ENCODE measurements around the gene TXNL4B. TPM values are rescaled to one million over a fixed set of nuclear protein-coding genes. Genes with fewer than 3 reads are reported as not detected.

Gene TXNL4B
- total and polyA plus RNA-seq, 12 donors = 3.8 to 18.3 (median 10.0) TPM

- TF ChIP-seq POLR2A (IDR thresholded peaks at IDR 0.05) = no peak
- TF ChIP-seq, protein P1, sequence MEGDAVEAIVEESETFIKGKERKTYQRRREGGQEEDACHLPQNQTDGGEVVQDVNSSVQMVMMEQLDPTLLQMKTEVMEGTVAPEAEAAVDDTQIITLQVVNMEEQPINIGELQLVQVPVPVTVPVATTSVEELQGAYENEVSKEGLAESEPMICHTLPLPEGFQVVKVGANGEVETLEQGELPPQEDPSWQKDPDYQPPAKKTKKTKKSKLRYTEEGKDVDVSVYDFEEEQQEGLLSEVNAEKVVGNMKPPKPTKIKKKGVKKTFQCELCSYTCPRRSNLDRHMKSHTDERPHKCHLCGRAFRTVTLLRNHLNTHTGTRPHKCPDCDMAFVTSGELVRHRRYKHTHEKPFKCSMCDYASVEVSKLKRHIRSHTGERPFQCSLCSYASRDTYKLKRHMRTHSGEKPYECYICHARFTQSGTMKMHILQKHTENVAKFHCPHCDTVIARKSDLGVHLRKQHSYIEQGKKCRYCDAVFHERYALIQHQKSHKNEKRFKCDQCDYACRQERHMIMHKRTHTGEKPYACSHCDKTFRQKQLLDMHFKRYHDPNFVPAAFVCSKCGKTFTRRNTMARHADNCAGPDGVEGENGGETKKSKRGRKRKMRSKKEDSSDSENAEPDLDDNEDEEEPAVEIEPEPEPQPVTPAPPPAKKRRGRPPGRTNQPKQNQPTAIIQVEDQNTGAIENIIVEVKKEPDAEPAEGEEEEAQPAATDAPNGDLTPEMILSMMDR (IDR thresholded peaks at IDR 0.05) = no peak
- Histone ChIP-seq H3K9me3 (replicated peaks in 1 of 3) (no peaks in the 10 kb centered on the region), H3K36me3 (replicated peaks in 1 of 2) (no peaks in the 10 kb centered on the region), H3K4me1 (replicated peaks in 1 of 2) (peaks cover 0 to 6% of the 10 kb centered on the region in 2 donors), H3K27me3 (no peaks in the 10 kb centered on the region), H3K27ac (peak overlapping the region in 3 of 5 donors; percentile 13 to 74 (median 59)), H3K4me3 (no peak overlapping the region)
- intact Hi-C loops (cut with DNase I) = loop anchor here (10.0 kb wide), 1 partner anchor 339 kb away; no protein-coding TSS in a partner anchor
- WGBS, 4 donors = 67 to 84% (median 79%) methylated on average over 6 to 9 of the region's 9 CpGs
- no peak for DNase-seq
These were observed 32.4 kb upstream of the TXNL4B start for GRCh38 chr16:72125635-72126428.

- peak; percentile 69 to 82 (median 72) for DNase-seq
- intact Hi-C loops (cut with DNase I) = loop anchor here (10.0 kb wide), 1 partner anchor 340 kb away; no protein-coding TSS in a partner anchor
- Histone ChIP-seq H3K27ac (peak overlapping the region in 3 of 5 donors; percentile 13 to 74 (median 59)), H3K4me1 (replicated peaks in 1 of 2) (peaks cover 0 to 6% of the 10 kb centered on the region in 2 donors), H3K27me3 (no peaks in the 10 kb centered on the region), H3K4me3 (no peak overlapping the region), H3K36me3 (replicated peaks in 1 of 2) (no peaks in the 10 kb centered on the region), H3K9me3 (replicated peaks in 1 of 3) (no peaks in the 10 kb centered on the region)
- TF ChIP-seq POLR2A (IDR thresholded peaks at IDR 0.05) = no peak
- TF ChIP-seq, protein P1 (IDR thresholded peaks at IDR 0.05) = peak; percentile 66 to 83 (median 76)
- WGBS, 4 donors = 29 to 34% (median 32%) methylated on average over 12 to 13 of the region's 13 CpGs
These were observed 31.6 kb upstream of the TXNL4B start for GRCh38 chr16:72124761-72125634.

DNA sequence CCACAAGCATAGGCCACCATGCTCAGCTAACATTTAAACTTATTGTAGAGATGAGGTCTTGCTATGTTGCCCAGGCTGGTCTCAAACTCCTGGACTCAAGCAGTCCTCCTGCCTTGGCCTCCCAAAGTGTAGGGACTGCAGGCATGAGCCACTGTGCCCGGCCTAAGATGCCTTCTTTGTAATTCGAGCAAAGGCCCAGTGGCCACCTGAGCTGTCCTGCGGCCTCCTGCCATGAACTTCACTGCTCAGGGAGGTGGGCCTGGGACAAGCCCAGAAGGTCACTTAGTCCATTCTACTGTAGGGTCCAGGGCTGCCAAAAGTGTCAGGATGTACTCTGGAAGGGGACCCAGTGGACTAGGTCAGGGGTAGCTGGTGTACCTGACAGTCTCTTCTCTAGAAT lies 30.7 kb upstream of the TXNL4B start:
- intact Hi-C loops (cut with DNase I) = loop anchor here (10.0 kb wide), 1 partner anchor 341 kb away; no protein-coding TSS in a partner anchor
- no peak overlapping the region for H3K4me3 ChIP-seq
- peaks cover 0 to 6% of the 10 kb centered on the region in 2 donors for H3K4me1 ChIP-seq (replicated peaks in 1 of 2)
- TF ChIP-seq, protein P1 (IDR thresholded peaks at IDR 0.05) = no peak
- no peak for TF ChIP-seq POLR2A (IDR thresholded peaks at IDR 0.05)
- WGBS, 4 donors = 63 to 96% (median 91%) methylated on average over 2 to 3 of the region's 3 CpGs; no CpG with 5 or more reads in 1 of the 4 donors
- no peak for DNase-seq
- no peak overlapping the region for H3K27ac ChIP-seq
- H3K9me3 ChIP-seq (replicated peaks in 1 of 3) = no peaks in the 10 kb centered on the region
- H3K27me3 ChIP-seq = no peaks in the 10 kb centered on the region
- H3K36me3 ChIP-seq (replicated peaks in 1 of 2) = no peaks in the 10 kb centered on the region

DNA sequence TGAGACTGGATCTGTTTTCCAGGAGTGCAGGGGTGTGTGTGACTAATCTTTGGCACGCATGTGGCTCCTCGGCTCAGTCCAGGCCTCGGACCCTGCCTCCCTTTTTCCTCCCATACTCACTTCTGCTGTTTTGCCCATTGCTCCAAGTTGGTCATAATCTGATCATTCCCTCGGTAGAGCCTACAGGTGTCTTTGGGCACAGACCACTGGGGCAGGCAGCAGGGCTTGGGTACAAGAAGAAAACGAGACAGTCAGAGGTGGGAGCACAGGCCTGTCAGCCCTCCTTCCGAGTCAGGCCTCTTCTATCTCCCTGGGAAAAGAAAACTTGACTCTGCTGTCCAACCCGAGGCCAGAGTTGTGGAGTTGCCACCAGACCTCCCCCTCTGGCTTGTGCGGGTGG lies 30.0 kb upstream of the TXNL4B start:
- intact Hi-C loops (cut with DNase I) = loop anchor here (10.0 kb wide), 1 partner anchor 341 kb away; no protein-coding TSS in a partner anchor
- Histone ChIP-seq H3K36me3 (replicated peaks in 1 of 2) (no peaks in the 10 kb centered on the region), H3K4me3 (no peak overlapping the region), H3K4me1 (replicated peaks in 1 of 2) (peaks cover 0 to 6% of the 10 kb centered on the region in 2 donors), H3K27me3 (no peaks in the 10 kb centered on the region), H3K27ac (no peak overlapping the region), H3K9me3 (replicated peaks in 1 of 3) (no peaks in the 10 kb centered on the region)
- no peak for DNase-seq
- TF ChIP-seq, protein P1 (IDR thresholded peaks at IDR 0.05) = no peak
- TF ChIP-seq POLR2A (IDR thresholded peaks at IDR 0.05) = no peak
- WGBS, 4 donors = 55 to 79% (median 77%) methylated on average over 8 of the region's 8 CpGs
